WTC11 (cell line): ENCODE measurements around the gene DSE.
"Not testable (repeated sequence)": the region's sequence is repeated elsewhere in the genome, so short reads cannot be mapped to it uniquely, and the experiment has no call there.

Experiments used
- CREB1 ChIP-seq: sonication (generic); formaldehyde crosslinking; IDR thresholded peaks from 2 replicates; pipeline ENCODE4 v1.8.0; 2023; ENCODE audit warnings: mild to moderate bottlenecking, missing genetic modification reagents
- CTCF ChIP-seq: fragments of 200-600 bp; IDR thresholded peaks from 2 replicates; pipeline ENCODE4 v1.8.0; 2022; ENCODE audit warnings: antibody characterized with exemption
- HMGXB4 ChIP-seq: sonication (generic); formaldehyde crosslinking; IDR thresholded peaks from 2 replicates; pipeline ENCODE4 v1.8.1; 2023; ENCODE audit warnings: mild to moderate bottlenecking, moderate library complexity, missing genetic modification reagents
- SMAD3 ChIP-seq: sonication (generic); formaldehyde crosslinking; IDR thresholded peaks from 2 replicates; pipeline ENCODE4 v1.8.0; 2022; ENCODE audit warnings: missing genetic modification reagents, mild to moderate bottlenecking, borderline replicate concordance
- TEAD4 ChIP-seq: sonication (generic); formaldehyde crosslinking; IDR thresholded peaks from 2 replicates; pipeline ENCODE4 v1.8.0; 2022; ENCODE audit warnings: mild to moderate bottlenecking, missing genetic modification reagents
- USF2 ChIP-seq: sonication (generic); formaldehyde crosslinking; IDR thresholded peaks from 2 replicates; pipeline ENCODE4 v1.8.1; 2023; ENCODE audit warnings: mild to moderate bottlenecking, missing genetic modification reagents, moderate library complexity
- ZNF232 ChIP-seq: sonication (generic); formaldehyde crosslinking; IDR thresholded peaks from 2 replicates; pipeline ENCODE4 v1.8.0; 2022; ENCODE audit warnings: mild to moderate bottlenecking, missing genetic modification reagents

GRCh38 chr6:116321933-116322332, 48.8 kb upstream of the DSE start:
- TF ChIP-seq CTCF; SMAD3 (CRISPR knock-in tag); CREB1; HMGXB4 (CRISPR knock-in tag); TEAD4 (CRISPR knock-in tag); USF2; ZNF232: not testable (repeated sequence)
